Measurements from ENCODE around the gene CHODL.

CHODL gene, protein sequence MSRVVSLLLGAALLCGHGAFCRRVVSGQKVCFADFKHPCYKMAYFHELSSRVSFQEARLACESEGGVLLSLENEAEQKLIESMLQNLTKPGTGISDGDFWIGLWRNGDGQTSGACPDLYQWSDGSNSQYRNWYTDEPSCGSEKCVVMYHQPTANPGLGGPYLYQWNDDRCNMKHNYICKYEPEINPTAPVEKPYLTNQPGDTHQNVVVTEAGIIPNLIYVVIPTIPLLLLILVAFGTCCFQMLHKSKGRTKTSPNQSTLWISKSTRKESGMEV

DNA sequence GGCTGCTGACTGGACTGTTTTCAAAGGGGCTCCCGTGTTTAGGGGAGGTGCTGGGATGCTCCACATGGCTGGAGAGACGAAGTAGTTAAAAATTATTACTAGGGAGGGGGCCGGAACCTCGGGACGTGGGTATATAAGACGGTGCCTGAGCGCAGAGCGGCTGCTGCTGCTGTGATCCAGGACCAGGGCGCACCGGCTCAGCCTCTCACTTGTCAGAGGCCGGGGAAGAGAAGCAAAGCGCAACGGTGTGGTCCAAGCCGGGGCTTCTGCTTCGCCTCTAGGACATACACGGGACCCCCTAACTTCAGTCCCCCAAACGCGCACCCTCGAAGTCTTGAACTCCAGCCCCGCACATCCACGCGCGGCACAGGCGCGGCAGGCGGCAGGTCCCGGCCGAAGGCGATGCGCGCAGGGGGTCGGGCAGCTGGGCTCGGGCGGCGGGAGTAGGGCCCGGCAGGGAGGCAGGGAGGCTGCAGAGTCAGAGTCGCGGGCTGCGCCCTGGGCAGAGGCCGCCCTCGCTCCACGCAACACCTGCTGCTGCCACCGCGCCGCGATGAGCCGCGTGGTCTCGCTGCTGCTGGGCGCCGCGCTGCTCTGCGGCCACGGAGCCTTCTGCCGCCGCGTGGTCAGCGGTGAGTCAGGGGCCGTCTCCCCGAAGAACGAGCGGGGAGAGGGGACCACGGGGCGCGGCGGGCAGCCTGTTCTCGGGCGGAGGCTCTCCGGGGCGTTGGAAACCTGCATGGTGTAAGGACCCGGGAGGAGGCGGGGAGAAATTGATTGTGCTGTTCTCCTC is at the start of gene CHODL:
TSS of gene CHODL (plus strand) at position 163 of the 793 bp plus-strand sequence. CDS start at position 554, 391 bp downstream.
- no peak for DNase-seq (ENCODE audit: low spot score)

DNA sequence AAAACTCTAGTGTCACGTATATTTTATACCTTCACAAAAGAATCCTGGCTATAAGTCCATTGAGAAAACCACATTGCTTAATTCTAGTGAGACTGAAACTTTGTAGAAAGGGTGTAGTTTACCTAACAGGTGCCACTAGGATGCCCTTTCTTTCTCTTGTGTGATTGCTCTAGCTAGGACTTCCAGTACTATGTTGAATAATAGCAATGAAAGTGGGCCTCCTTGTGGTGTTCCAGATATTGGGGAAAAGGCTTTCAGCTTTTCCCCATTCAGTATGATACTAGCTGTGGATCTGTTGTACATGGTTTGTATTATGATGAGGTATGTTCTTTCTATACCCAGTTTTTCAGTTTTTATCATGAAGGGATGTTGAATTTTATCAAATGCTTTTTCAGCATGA is 39.7 kb upstream of the CHODL start:
- no peak for DNase-seq (ENCODE audit: low spot score)

DNA sequence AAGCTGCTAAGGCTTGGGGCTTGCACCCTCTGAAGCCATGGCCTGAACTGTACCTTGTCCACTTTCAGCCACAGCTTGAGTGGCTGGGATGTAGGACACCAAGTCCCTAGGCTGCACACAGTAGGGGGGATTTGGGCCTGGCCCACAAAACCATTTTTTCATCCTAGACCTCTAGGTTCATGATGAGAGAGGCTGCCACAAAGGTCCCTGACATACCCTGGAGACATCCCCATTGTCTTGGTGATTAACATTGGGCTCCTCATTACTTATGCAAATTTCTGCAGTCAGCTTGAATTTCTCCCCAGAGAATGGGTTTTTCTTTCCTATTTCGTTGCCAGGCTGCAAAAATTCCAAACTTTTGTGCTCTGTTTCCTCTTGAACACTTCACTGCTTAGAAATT is 26.3 kb upstream of the CHODL start:
- no peak for DNase-seq (ENCODE audit: low spot score)

DNA sequence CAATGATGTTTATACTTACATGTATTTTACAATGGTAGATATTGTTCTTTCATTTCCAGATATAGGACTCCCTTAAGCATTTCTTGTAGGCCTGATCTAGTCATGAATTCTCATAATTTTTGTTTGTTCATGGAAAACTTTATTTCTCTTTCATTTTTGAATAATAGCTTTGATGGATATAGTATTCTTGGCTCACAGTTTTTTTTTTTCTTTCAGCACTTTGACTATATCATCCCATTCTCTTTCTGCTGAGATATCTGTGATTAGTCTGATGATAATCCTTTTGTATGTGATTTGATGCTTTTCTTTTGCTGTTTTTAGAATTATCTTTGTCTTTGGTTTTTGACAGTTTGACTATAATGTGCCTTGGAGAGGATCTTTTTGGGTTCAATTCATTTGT is 24.1 kb upstream of the CHODL start:
- DNase-seq (ENCODE audit: low spot score): no peak

DNA sequence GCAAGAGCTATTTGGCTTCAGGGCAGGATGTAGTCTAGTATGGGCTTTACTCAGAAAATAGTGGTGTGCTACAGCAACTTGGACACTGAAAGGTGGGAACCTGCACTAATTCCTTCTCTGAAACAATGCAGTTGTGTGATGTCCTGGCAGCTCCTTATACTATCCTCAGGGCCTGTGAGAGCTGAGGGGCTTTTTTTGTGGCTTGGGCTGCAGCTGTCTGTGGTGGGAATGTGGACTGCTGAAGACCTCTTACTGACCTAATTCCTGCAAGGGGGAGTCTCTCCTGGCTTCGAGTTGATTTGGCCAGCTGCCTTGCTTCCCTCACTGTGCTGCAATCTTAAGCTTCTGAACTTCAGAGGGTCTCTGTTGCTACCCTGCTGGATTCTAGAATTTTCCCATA is 22.3 kb upstream of the CHODL start:
- no peak for DNase-seq (ENCODE audit: low spot score)

DNA sequence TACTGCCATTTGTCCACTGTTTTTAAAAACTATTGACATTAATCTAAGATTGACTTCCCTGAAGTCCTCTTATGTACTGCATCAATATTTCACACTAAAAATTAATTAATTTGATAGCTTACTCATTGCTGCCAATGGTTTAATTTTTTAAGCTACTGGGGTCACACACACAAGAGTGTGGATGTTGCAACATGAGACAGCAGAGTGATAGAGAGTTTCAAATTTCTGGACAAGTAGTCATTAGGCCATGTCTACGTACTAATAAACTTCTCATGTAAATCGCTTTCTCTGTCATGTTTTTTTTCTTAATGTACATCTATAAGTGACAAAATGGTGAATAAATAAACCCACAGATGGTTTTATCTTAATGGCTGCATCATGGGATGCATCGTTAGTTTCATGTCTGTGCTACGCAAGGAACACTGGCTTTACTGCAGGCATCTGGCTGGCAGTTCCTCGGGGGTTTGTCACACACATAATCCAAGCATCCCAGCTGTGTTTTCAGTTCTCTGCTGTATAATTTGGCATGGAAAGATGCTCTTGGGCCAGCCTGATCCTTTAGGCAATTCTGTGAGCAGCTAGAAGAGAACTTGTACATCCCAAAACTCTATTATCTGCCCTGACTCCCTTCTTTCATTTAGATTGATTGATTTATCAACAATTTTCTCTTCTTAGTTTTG is 16.4 kb upstream of the CHODL start:
- no peak for DNase-seq (ENCODE audit: low spot score)

DNA sequence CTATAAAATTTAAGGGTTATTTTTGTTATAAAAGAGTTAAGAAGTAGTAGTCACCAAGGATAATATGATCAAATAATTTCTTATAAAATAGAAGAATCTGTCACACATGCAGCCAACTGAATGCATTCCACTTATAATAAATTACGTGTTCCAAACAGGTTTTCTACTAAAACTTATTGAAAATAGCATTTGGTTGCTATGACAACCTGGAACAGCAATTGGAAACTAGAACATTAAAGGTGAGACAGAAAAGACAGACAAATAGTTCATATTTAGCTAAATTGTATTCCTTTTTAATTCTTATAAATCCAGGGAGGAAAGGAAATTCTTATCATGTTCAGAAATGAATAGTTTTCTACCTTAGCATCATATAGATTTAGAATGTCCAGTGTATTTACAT is 9.1 kb upstream of the CHODL start:
- no peak for DNase-seq (ENCODE audit: low spot score)

DNA sequence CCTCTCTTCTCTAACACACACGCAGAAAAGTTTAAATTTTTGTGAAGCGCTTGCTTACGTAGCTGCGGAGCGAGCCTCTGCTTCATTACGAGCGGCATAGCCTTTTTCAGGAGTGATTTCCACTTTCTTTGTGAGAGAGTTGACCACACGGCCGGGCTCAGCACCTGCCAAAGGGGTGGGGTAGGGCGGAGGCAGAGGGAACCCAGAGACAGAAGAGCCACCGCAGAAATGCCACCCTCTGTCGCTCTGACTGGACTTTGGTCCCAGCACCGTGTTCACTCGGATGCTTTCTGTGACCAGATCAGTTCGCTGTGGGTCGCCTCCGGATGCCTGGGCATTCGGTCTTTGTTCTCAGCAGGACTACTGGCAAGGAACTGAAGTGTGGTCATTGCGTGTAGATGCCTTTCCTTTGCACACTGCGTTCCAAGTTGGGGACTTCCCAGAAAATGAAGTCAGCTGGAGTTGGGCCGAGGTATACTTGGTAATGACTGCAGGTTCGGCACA is 883 bp downstream of the CHODL start:
- DNase-seq (ENCODE audit: low spot score): no peak

DNA sequence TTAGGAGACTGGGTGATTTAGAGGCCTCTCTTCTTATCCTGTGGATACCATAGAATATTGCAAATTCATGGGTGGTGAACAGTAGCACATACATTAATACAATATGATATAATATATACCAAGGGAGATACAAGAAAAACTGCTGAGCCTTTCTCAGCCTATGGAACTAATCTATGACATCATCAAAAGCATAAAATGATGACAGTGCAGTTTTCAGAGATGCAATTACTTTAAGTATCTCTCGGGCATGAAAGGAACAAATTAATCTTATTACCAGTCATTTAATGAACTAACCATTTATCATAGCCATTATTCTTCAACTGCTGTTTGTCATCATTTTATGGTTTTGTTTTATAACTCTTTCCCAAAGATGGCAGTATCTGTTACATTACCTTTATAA is 3.5 kb downstream of the CHODL start:
- no peak for DNase-seq (ENCODE audit: low spot score)

DNA sequence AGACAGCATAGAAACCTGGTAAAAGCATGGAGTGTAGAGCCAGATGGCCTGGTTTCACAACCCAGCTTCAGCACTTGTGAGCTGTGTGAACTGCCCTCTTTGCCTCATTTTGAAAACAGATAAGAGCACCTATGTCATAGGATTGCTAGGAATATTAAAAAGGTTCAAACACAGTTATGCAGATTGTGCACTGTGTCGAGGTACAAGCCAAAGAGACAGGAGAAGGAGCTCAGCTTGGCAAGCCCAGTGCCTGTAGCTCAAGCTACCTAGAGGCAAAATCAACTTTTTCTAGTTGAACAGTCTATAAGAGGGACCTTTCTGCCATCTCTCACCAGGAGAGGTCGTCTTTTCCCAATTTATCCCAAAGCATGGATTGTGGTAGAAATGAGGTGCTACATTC is 5.0 kb downstream of the CHODL start:
- no peak for DNase-seq (ENCODE audit: low spot score)

DNA sequence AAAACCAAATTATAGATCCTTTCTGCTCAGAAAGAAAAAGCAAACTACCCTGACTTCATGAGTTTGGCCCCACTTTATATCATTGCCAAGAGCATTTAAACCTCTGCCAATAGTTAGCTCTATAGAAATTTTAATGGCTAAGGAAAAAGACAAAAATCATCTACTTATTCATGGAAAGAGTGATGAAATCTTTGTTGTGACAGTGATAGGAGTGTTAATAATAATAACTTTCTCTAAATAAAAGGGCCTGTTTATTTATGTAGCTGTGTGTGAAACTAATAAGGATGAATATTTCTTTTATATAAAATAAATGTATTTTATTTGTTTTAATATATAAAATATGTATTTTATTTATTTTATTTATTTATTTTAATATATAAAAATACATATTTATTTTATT is 6.4 kb downstream of the CHODL start:
- DNase-seq (ENCODE audit: low spot score): no peak

DNA sequence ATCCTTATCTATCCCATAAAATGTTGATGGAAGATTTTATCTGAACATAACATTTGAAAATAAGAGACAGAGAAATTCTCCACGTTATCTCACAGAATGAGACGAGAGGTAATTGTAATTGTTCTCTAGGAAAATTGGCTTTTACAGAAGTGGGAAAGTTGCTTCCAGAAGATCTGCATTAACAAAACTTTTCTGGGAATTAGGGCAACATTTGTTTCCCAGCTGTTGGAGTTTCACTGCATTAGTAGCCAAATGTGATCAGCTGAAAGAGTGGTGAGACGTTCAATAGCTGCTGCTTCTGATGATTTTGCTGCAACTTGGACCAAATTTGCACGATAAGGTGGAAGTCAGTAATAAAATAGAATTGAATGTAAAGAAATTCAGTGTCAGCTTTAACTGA is 7.6 kb downstream of the CHODL start:
- no peak for DNase-seq (ENCODE audit: low spot score)

DNA sequence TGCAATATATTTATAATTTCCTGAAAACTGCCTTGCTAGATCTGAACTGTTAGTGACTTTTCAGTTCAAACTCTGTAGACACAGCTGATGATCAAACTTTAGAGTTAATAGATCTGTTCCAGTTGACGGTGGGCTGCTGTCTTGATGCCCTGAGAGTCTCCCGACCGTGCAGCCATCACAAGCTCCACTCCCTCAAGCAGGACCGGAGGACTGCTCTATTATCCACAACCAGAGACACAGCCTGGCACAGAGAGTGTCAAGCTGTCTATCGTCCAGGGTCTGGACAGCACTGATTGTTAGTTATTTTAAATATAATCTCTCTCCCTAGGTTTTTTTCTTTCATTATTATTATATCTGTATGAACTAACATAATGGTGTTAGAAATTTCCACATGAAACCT is 8.0 kb downstream of the CHODL start:
- no peak for DNase-seq (ENCODE audit: low spot score)

DNA sequence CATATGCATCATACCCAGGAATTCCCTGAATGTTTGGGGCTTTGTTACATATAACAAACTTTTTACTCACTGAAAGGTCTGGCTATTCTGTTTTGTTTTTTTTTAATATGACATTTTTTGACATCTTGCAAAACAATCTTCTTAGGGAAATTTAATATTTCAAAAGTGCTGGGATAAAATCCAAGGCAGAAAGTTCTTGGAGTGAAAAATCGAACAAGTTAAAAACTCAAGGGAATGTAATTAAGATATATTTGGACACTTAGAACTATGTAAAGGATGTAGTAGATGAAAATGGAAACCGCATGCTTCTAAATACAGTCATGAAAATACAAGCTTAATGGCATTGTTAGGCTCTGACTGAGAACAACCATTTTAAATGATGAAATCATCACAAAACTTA is 8.6 kb downstream of the CHODL start:
- no peak for DNase-seq (ENCODE audit: low spot score)

DNA sequence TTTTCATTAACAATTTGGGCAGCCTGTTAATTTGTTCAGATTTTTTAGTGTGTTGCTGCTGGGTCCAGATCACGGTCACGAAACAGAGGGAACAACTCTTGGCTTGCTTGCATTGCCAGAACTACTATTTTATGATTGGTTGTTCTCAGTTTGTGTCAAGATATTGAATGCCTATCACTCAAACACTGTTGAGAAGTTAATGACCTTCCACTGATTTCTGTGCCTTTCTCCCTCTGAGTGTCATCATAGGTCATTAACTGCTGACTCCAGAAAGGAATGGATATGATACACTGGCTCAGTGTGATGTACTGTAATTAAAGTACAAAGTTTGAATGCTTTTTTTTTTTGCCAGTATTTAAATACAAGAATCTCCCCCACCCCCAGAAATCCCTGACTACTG is 9.2 kb downstream of the CHODL start:
- DNase-seq (ENCODE audit: low spot score): no peak

DNA sequence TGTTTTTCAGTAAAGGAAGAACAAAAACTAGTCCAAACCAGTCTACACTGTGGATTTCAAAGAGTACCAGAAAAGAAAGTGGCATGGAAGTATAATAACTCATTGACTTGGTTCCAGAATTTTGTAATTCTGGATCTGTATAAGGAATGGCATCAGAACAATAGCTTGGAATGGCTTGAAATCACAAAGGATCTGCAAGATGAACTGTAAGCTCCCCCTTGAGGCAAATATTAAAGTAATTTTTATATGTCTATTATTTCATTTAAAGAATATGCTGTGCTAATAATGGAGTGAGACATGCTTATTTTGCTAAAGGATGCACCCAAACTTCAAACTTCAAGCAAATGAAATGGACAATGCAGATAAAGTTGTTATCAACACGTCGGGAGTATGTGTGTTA is 21.3 kb downstream of the CHODL start:
- no peak for DNase-seq (ENCODE audit: low spot score)

DNA sequence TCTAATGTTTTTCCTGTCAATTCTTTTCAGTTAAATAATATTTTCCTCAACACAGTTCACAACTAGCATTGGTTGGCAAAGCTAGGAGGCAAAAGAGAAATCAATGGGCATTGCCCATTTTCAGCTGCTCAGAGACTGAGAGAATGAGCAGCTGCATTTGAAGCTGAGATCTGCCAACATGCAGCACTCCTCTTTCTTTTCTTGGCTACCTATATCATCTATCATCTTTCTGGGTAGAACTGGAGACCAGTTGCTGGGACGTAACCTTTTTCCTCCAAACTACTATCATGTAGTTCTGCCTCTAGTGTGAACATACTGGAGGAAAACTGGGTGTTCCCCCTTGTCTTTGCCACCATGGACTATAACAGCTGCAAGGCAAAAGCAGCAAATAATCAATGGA is 22.9 kb downstream of the CHODL start:
- no peak for DNase-seq (ENCODE audit: low spot score)

DNA sequence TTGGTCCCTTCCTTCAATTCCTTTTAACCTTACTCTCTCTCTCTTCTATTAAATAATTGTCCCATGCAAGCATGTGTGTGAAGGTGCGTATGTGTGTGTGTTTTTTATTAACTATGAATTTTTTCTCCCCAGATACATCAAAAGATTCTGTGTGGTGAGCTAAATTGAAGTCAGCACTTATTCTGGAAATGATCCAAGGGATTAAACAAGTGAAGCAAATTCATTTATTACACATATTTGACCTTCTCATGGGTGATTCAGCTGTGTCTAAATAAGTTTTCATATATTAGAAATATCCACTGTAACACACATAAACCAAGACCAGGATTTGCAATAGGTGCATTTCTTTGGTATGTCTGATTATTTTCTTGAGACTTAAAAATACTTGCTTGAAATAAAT is 24.3 kb downstream of the CHODL start:
- no peak for DNase-seq (ENCODE audit: low spot score)

DNA sequence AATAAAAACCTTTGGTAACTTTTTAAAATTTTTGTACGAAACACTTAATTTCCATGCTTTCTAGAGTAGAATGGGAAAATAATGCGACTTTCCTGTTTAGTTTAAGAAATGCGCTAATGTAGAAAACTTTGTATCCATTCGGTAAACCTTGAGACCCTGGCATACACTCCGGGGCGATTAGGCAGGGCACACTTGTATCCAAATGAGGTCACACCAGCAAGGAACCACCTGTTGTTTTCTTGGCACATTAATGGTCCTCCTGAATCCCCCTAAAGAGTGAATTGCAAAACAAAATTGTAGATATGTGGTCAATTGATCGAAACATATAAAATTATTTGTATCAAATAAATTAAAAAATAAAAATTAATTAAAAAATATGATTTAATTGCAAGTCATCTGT is 25.2 kb downstream of the CHODL start:
- no peak for DNase-seq (ENCODE audit: low spot score)

DNA sequence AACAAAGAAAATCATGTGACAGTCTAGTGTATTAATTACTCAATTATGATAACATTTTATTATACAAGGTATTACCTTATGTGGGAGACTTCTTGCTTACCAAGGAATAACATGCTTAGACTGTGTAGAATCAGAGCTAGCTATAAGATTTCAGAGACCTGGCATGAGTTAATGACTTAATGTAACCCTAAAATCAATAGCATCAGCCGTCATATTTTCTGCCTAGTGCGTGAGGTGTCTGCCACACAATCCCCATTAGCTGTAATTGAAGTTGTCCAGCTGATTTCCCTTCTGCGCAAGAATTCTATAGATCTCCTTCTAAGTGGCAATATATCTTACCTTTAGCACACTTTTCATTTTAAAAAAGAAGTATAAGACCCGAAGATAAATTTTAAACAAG is 28.8 kb downstream of the CHODL start:
- no peak for DNase-seq (ENCODE audit: low spot score)

DNA sequence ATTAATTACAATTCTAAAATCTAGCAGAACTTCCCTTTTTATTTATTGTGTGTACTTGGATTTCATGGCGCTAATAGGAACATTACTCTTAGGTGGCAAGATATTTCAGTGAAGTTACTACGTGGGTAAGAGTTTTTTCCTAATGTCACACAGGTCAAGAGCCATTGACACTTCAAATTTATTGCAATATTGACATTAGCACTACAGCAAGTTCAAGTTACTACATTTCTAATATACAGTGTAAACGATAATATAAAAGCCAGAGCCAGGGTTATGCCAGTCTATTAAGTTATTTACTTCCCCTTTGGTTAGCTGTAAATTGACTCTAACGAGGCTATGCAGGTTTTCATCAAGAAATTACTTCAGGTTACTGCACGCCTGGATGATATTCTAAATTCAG is 29.7 kb downstream of the CHODL start:
- DNase-seq (ENCODE audit: low spot score): no peak

DNA sequence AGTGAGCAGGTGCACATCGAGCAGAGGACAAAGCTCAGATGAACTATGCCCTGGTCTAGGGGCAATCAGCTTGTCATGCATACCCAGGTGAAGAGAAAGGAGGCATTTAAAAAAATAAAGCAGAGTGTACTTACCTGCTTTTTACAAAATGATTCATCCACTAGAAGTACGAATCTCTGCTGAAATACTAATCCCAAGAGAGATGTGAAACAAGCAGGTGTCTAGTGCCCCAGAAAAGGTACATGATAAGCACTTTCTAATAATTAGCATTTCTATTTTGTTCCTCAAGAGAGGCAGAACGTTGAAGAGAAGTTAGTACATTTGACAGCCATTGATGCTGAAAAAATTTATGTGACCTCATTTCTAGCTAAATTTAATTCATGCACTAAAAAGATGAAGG is 31.1 kb downstream of the CHODL start:
- DNase-seq (ENCODE audit: low spot score): no peak

DNA sequence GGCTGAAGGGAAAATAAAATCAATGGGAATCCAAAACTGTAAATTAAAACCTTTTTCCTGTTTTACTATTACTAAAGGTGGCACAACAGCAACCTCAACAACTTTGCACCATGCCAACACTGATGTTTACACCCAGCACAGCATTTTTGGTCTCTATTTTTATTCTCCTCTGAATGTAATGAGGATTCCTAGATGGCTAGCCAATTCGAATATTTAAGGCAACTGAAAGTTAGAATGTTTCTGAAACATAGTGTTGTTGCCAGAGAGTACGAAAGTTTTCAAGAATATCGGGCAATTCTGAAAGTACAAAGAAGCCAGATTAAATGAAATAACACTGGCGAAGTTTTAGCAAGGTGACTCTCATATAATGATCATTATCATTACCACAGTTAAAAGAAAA is 40.7 kb downstream of the CHODL start:
- DNase-seq (ENCODE audit: low spot score): no peak
